GM19395 (cell line): ENCODE results near the gene THAP4.

Source experiments
- ATAC-seq: cut with Tn5 transposase; IDR thresholded peaks from one replicate; pipeline ENCODE4 v1.9.1; 2021; ENCODE audit warnings: mild to moderate bottlenecking, moderate library complexity; ENCODE audit not compliant: unreplicated experiment

THAP4 gene

DNA sequence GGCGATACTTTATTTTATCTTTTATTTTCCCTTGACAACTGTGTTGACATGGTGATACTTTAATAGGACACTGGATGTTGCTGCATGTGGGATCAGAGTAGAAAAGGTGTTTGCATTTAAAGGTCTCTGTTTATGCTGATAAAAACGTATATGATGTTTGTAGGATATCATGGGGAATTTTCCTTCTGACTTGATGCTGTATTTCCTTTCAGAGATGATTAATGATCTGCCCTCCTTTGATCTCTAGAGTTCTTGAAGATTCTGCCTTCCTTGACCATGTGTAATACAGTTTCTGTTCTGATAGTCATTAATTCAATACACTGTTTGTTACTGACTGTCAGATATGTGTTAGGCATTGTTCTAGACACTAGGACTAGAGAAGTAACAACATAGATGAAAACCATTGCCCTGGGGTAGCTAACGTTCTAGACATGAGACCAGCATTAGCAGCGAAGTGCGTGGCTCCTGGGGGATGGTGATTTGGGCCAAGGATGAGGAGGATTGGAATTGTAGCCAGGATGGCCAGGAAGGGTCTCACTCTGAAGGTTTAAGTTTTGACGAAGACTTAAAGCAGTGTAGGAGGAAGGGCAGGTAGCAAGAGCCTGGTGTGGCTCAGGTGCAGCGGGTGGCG is 3.3 kb upstream of the THAP4 start:
- no peak for ATAC-seq

GRCh38 chr2:241639385-241639784 is 2.4 kb upstream of the THAP4 start:
- no peak for ATAC-seq

DNA sequence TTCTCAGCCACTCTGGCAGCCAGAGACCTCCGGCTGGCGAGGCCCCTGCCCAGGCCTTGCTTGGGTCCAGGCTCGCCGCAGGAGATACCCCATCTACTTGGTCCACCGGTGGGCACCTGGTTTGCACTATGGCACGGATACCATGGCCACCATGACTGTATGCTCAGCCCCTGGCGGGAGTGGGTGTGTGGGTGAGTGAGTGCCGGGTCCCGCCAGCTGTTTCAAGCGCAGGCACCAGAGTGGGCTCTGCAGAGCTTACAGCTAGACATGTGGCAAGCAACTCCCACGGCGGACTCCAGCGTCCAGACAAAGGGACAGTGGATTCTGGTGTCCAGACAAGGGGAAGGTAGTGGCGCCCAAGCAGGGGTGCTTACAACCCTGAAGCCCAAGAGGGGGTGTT is 2.0 kb upstream of the THAP4 start:
- ATAC-seq, result no peak

DNA sequence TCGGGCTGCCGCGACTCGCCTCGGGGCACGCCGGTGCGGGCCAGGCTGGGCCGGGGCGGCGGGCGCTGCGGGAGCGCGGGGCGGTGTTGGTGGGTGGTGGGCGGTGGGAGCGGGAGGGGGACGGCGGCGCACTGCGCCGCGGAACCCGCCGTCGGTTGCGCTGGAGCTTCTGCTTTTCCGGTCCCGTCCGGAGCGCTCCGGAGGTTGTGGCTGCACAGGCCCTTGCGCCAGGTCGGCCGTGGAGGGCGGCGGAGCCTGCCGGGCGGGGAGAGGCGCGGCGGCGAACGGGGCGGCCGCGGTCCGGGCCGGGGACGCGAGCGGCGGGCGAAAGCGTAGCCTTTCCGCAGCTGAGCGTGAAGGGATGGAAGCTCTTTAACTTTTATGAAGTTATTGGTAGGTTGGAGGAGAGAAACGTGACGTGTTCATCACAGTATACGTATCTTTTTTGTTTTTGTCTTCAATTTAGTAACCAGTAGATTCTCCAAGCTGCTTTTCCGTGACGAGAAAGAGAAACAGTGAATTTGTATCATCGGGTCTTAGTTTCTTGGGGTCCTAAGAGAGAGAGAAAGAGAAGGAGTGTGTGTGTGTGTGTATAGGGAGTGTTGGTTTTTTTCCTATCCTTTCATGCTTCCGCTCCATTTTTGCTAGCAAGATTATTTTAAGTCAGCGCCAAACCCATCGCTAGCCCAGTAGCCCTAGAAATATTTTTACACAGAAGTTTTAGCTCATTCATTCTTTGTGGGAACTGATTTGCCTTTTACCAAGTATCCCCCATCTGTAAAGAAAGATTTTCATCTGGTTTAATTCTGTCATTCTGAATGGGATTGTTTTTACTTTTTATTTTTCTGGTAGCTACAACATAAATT is 1.1 kb upstream of the THAP4 start:
- peak; percentile 33 for ATAC-seq

DNA sequence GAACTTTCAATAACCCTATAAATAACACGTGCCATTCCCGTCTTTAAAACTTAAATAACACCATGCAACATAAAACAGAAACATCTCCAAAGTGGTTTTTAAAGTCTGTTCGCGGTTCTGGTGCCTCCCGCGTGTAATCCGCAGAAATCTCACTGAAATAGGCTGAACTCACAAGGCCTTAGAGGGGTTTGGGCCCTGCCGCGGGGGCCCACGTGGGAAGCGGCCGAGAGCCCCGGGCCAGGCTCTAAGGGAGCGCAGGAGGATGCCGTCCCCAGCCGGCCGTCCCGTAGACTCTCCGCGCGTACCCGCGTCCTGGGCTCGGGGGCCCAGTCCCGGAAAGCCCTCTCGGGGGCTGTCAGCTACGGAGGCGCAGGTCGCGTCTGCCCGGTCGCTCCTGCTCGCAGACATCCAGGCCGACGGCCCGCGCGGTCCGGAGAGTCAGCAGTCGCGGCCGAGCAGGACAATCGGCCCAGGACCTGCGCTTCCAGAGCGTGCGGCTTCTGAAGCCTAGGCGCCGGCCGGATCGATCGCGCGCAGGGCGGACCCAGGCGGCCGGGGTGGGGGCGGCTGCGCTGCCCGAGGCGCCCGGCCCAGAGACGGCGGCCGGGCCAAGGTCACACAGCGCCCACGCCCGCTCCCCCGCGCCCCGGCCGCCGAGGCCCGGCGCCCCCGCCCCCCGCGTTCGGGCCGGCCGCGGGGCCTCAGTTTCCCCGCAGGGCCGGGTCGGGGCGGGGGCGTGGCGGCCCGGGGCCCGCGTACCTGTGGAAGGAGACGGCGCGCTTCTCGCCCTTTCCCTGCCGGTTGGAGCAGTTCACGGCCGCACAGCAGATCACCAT is 558 bp downstream of the THAP4 start:
- peak; percentile 36 for ATAC-seq

DNA sequence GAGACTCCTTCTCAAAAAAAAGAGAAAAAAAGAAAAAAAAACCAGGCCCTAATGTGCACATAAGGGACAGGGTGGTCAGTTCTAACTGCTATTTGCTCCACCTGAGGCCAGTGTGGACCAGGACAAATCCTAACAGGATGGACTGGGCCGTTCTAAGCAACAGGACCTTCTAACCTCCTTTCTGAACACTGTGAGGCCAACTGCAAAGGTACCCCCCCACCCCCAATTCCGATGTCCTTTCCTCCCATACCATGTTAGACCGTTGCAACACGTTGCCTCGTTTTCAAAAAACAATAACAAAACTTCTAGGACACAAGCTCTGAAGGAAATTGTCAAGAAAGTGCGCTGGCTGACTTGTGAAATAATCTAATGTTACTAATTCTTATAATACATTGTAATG is 1.2 kb downstream of the THAP4 start:
- ATAC-seq, result no peak

DNA sequence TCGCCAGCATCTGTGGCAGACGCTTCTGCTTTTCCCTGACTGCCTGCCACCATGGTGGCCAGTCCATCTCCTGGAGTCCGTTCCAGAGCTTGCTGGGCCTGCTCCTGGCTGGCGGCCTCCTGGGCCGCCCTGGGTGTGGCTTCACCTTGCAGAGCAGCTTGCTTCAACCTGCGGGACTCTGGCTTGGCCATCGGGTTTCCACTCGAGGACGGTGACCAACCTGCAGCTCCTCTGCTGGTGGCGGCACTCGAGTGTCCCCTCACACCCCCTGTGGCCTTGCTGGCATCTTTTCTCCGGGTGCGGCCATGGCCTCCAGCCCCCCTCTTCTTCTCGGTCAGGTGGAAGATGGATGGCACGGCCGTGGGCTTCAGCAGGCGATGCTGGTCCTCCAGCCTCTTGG is 3.4 kb downstream of the THAP4 start:
- ATAC-seq, result no peak

GRCh38 chr2:241632478-241633325 is 4.3 kb downstream of the THAP4 start:
- no peak for ATAC-seq

- ATAC-seq, result no peak
Observed at GRCh38 chr2:241629762-241630435, 7.1 kb downstream of the THAP4 start.

DNA sequence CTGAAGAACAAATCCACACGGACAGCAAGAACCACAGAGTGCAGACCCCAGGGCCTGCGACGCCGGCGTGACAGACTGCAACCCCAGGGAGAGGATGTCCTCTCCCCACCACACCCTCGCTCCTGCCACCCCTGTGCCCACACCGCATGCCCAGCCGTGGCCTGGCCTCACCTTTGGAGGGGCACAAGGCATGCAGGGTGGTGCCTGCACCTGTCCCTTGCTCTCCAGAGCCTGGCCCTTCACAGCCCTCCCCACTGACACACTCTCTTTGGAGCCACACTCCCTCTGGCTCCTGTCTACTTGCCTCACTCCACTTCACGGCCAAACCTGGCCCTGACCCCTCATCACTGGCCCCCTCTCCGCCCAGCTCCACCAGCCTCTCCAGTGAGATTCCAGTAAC is 9.3 kb downstream of the THAP4 start:
- no peak for ATAC-seq

- ATAC-seq, result no peak
Observed at GRCh38 chr2:241620419-241620769, 16.6 kb downstream of the THAP4 start.

DNA sequence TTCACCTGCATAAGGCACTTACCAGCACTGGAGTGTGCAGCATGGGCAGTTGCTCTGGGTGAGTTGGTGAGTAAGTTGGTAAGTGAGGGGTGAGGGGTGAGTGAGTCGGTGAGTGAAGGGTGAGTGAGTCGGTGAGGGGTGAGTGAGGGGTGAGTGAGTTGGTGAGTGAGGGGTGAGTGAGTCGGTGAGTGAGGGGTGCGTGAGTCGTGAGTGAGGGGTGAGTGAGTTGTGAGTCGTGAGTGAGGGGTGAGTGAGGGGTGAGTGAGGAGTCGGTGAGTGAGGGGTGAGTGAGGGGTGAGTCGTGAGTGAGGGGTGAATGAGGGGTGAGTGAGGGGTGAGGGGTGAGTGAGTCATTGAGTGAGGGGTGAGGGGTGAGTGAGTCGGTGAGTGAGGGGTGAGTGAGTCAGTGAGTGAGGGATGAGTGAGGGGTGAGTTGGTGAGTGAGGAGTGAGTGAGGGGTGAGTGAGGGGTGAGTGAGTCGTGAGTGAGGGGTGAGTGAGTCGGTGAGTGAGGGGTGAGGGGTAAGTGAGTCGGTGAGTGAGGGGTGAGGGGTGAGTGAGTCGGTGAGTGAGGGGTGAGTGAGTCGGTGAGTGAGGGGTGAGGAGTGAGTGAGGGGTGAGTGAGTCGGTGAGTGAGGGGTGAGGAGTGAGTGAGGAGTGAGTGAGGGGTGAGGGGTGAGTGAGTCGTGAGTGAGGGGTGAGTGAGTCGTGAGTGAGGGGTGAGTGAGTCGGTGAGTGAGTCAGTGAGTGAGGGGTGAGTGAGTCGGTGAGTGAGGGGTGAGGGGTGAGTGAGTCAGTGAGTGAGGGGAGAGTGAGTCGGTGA is 17.1 kb downstream of the THAP4 start:
- ATAC-seq, result no peak

DNA sequence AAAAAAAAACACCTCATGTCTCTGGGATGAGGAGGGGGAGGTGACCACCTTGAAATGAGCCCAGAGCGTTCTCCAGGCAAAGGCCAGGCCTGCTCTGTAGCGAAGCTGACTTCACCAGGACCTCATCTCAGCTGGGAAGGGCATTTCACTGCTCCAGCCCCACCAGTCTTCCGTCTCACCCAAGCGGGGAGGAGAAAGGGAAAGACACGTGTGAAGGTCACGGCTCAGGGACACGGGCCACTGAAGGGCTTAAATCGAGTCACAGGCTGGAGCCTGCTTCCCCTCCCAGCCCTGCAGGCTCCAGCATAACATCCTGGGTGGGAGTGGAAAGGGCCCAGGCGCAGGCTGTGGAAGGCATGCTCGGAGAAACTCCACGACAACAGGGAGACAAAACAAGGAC is 18.1 kb downstream of the THAP4 start:
- ATAC-seq, result no peak

- ATAC-seq, result no peak
Observed at GRCh38 chr2:241618296-241618805, 18.6 kb downstream of the THAP4 start.

- peak; percentile 68 for ATAC-seq
Observed at GRCh38 chr2:241617431-241618154, 19.4 kb downstream of the THAP4 start.

DNA sequence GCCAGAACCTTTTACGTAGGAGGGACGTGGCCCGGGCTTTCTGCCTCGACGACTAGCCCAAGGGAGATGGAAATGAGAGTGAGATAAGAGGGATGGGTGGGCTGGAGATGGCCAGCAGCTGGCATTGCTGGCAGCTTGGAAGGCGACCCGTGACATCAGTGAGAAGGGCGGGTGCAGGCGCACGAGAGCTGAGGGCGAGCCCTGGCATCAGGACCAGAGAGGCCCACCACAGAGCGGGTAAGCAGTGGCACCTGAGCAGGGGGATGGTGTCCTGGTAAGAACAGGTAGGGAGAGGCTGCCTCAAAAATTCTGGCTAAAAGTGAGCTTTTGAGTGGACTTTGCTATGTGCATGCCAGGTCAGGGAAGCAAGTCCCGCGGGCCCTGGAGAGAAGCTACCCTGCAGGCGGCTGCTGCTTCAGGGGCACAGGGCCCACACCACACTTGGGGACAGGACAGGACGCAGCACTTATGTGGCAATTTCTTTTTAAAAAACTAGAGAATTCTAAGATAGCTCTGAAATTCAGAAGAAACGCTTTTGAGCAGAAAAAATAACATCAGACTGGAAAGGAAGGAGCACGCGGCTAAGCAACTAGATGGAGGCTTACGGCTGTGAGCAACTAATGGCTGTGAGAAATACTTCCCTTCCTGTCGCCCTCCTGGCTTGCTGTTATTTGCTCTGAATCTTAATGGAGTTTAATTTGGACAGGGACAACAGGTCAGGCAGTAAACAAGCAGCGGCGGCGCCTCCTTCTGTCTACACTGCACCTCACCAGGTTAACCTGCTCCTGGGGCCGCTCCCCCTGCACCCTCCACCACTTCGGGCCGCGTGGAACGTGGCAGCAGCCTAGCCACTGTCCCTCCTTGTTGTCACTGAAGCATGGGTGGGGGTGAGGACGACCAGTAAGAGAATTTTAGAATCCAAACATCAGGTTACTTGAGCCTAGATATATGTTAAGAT is 20.5 kb downstream of the THAP4 start:
- no peak for ATAC-seq

DNA sequence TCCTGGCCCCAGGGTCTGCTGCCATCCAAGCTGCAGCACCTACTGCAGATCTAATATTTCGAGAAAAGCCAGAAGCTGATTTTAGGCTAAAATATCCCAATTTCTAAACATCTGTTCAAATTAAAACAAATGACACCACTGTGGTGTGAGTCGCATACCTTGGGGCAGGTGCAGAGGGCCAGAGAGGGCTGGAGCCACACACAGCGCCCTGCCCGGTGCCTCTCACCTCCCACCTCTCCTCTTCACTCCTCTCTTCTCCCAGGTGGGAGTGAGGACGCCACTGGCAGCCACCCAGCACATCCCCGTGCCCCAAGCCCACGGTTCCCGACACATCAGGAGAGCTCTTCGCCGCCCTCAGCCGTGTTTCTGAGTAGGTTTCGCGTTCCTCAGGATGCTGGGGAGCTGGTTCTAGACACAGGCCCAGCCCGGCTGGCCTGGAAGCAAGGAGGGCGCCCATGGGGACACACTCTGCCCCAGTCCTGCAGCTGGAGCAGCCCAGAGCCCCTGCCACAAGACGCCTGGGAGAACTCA is 21.4 kb downstream of the THAP4 start:
- ATAC-seq, result no peak
